Measurements from ENCODE around the gene SDHAF1.

Gene SDHAF1

GRCh38 chr19:36008336-36008978 is 13.5 kb downstream of the SDHAF1 start, which contains the start of gene SYNE4:
SYNE4 (minus strand) TSS chr19:36008813; CDS start chr19:36008681, 132 bp downstream.
- Histone ChIP-seq H3K27me3 (ENCODE audit: insufficient read depth, poor library complexity, severe bottlenecking) (no peaks in the 10 kb centered on the region), H3K27ac (replicated peaks) (no peak within 1 kb of the TSS), H3K4me3 (replicated peaks; ENCODE audit: insufficient read depth, low read length) (no peak within 1 kb of the TSS)
- DNase-seq (ENCODE audit: low read depth in 1 of 2, low spot score in 1 of 2): no peak
- TF ChIP-seq GABPA (IDR thresholded peaks at IDR 0.05; ENCODE audit: low read depth) (no peak), POLR2AphosphoS5 (IDR thresholded peaks at IDR 0.05; ENCODE audit: low read depth) (no peak), REST (IDR thresholded peaks at IDR 0.05; ENCODE audit: insufficient replicate concordance, low read depth) (no peak), CTCF (IDR thresholded peaks at IDR 0.05; ENCODE audit: insufficient read depth, low read length) (no peak)

GRCh38 chr19:36009220-36009619 is 14.2 kb downstream of the SDHAF1 start:
- Histone ChIP-seq H3K4me3 (replicated peaks; ENCODE audit: insufficient read depth, low read length) (no peak overlapping the region), H3K27ac (replicated peaks) (no peak overlapping the region), H3K27me3 (ENCODE audit: insufficient read depth, poor library complexity, severe bottlenecking) (no peaks in the 10 kb centered on the region)
- TF ChIP-seq SPI1 (IDR thresholded peaks at IDR 0.05; ENCODE audit: borderline replicate concordance, low read depth) (no peak), CTCF (IDR thresholded peaks at IDR 0.05; ENCODE audit: insufficient read depth, low read length) (no peak), POLR2AphosphoS5 (IDR thresholded peaks at IDR 0.05; ENCODE audit: low read depth) (no peak), REST (IDR thresholded peaks at IDR 0.05; ENCODE audit: insufficient replicate concordance, low read depth) (no peak), GABPA (IDR thresholded peaks at IDR 0.05; ENCODE audit: low read depth) (no peak)
- DNase-seq (ENCODE audit: low read depth in 1 of 2, low spot score in 1 of 2): peak in 1 of 2 experiments; percentile 36

GRCh38 chr19:36009633-36010379 is 14.8 kb downstream of the SDHAF1 start:
- H3K27ac ChIP-seq (replicated peaks): no peak overlapping the region
- TF ChIP-seq SPI1 (IDR thresholded peaks at IDR 0.05; ENCODE audit: borderline replicate concordance, low read depth) (no peak), POLR2AphosphoS5 (IDR thresholded peaks at IDR 0.05; ENCODE audit: low read depth) (no peak; the same call in 1 of the 2 replicates), REST (IDR thresholded peaks at IDR 0.05; ENCODE audit: insufficient replicate concordance, low read depth) (no peak), GABPA (IDR thresholded peaks at IDR 0.05; ENCODE audit: low read depth) (no peak), CTCF (IDR thresholded peaks at IDR 0.05; ENCODE audit: insufficient read depth, low read length) (no peak)
- DNase-seq (ENCODE audit: low read depth in 1 of 2, low spot score in 1 of 2): no peak
- no peak overlapping the region for H3K4me3 ChIP-seq (replicated peaks; ENCODE audit: insufficient read depth, low read length)
- no peaks in the 10 kb centered on the region for H3K27me3 ChIP-seq (ENCODE audit: insufficient read depth, poor library complexity, severe bottlenecking)

All from HL-60 (cell line).